K562 (cell line): ENCODE data around the gene TMEM200B. TPM values are rescaled to one million over a fixed set of nuclear protein-coding genes. Genes with fewer than 3 reads are reported as not detected.

Experiments used
- ATAC-seq: fragments of 200-7000 bp; cut with Tn5 transposase; 3 replicates; pipeline ENCODE4 v1.9.1; 2020; ENCODE audit warnings: moderate library complexity
- BruUV-seq: library from RNA; stranded (reverse); fragments of 400-500 nt; replicated peaks from 2 replicates; lab custom pipeline; 2021; lab: Mats Ljungman, UMichigan
- CTCF ChIA-PET: fragments of 300-600 bp; formaldehyde crosslinking; extraction: SDS; loops from one replicate; lab custom pipeline; 2021; ENCODE audit warnings: low intra/inter-chr PET ratio; lab: Yijun Ruan, JAX
- POLR2A ChIA-PET: fragments of 300-600, 350-650 bp; sonication (Branson Sonifier 250); formaldehyde crosslinking; extraction: SDS; loops from one replicate; lab custom pipeline; 2021; ENCODE audit warnings: antibody characterized with exemption, inconsistent platforms; lab: Yijun Ruan, JAX
- DNase-seq, 4 experiments: peaks; one replicate each; pipeline versions ENCODE4 v3.0.0 to v3.0.0-alpha.2; 2011 to 2018; ENCODE audit warnings: low spot score in 3 of 4, mixed read lengths in 3 of 4; ENCODE audit errors: extremely low read depth in 1 of 4
- FAIRE-seq: peaks from 2 replicates; lab custom pipeline; 2011; peaks lifted over from hg19 to GRCh38; lab: Jason Lieb, UNC
- H2AFZ ChIP-seq: 2 replicates; pipeline ENCODE4 v1.6.0; 2011; ENCODE audit warnings: low read depth, low read length, control low read depth, inconsistent platforms
- H3K27ac ChIP-seq: fragments of 200-600 bp; 3 replicates; pipeline ENCODE4 v1.8.0; 2011; ENCODE audit warnings: low read depth, mild to moderate bottlenecking, control low read depth, inconsistent platforms, low read length, moderate library complexity, mixed read lengths; ENCODE audit errors: extremely low read depth
- H3K27me3 ChIP-seq, 2 experiments: fragments of 300-600 bp in 1 of 2; 2 replicates in 1 of 2; 3 replicates in 1 of 2; pipeline versions ENCODE4 v1.6.0 to v1.8.0; 2011; ENCODE audit warnings: inconsistent platforms in 2 of 2, low read length in 2 of 2, mild to moderate bottlenecking in 1 of 2, mixed read lengths in 1 of 2, moderate library complexity in 1 of 2; ENCODE audit not compliant: control insufficient read depth in 2 of 2, insufficient read depth in 2 of 2
- H3K36me3 ChIP-seq: fragments of 300-600 bp; 3 replicates; pipeline ENCODE4 v1.8.0; 2011; ENCODE audit warnings: mild to moderate bottlenecking, low read length, inconsistent platforms; ENCODE audit not compliant: control insufficient read depth, insufficient read depth
- H3K4me1 ChIP-seq, 2 experiments: fragments of 200-600 bp in 1 of 2; replicated peaks in 1 of 2; 2 replicates in 1 of 2; 3 replicates in 1 of 2; pipeline versions ENCODE4 v1.5.1 to v1.8.0; 2011; ENCODE audit warnings: inconsistent platforms in 2 of 2, low read length in 2 of 2, mild to moderate bottlenecking in 1 of 2, mixed read lengths in 1 of 2, moderate library complexity in 1 of 2; ENCODE audit not compliant: control insufficient read depth in 2 of 2, insufficient read depth in 2 of 2
- H3K4me2 ChIP-seq: 2 replicates; pipeline ENCODE4 v1.6.1; 2011; ENCODE audit warnings: low read length, control low read depth, inconsistent platforms, mixed read lengths; ENCODE audit not compliant: insufficient read depth
- H3K4me3 ChIP-seq: fragments of 200-600 bp; sonication (generic), shearing (Covaris generic); 2 replicates; pipeline ENCODE4 v1.5.1; 2016; ENCODE audit warnings: control low read depth, inconsistent platforms
- H3K79me2 ChIP-seq: fragments of 200-600 bp; 3 replicates; pipeline ENCODE4 v1.8.0; 2011; ENCODE audit warnings: low read length, inconsistent platforms; ENCODE audit not compliant: control insufficient read depth, insufficient read depth
- H3K9ac ChIP-seq, 2 experiments: 2 replicates each; pipeline versions ENCODE4 v1.6.0 to v1.6.1; 2011; ENCODE audit warnings: low read depth in 2 of 2, low read length in 2 of 2, control low read depth in 1 of 2, inconsistent platforms in 1 of 2, mild to moderate bottlenecking in 1 of 2, mixed read lengths in 1 of 2; ENCODE audit not compliant: insufficient read depth in 1 of 2
- H3K9me1 ChIP-seq: one replicate; pipeline ENCODE4 v1.6.0; 2011; ENCODE audit warnings: inconsistent platforms, mild to moderate bottlenecking, low read length, moderate library complexity; ENCODE audit not compliant: control insufficient read depth, insufficient read depth
- H3K9me3 ChIP-seq: replicated peaks from 2 replicates; pipeline ENCODE4 v1.5.1; 2011; ENCODE audit warnings: low read depth, low read length, inconsistent platforms; ENCODE audit not compliant: control insufficient read depth, insufficient read depth
- H4K20me1 ChIP-seq: replicated peaks from 2 replicates; pipeline ENCODE4 v1.6.1; 2011; ENCODE audit warnings: low read length, inconsistent platforms, mixed read lengths; ENCODE audit not compliant: control insufficient read depth, insufficient read depth
- ARHGAP35 ChIP-seq: fragments of 450-650 bp; IDR thresholded peaks from 2 replicates; pipeline ENCODE4 v1.6.1; 2018; ENCODE audit not compliant: partially characterized antibody
- DACH1 ChIP-seq: fragments of 450-650 bp; IDR thresholded peaks from 2 replicates; pipeline ENCODE4 v1.6.1; 2018; ENCODE audit not compliant: partially characterized antibody
- ERF ChIP-seq: fragments of 450-650 bp; formaldehyde crosslinking; IDR thresholded peaks from 2 replicates; pipeline ENCODE4 v1.4.0; 2020; ENCODE audit warnings: mild to moderate bottlenecking, mixed read lengths
- GABPB1 ChIP-seq: sonication (generic); formaldehyde crosslinking; IDR thresholded peaks from 2 replicates; pipeline ENCODE4 v1.8.0; 2022; ENCODE audit warnings: mild to moderate bottlenecking, missing genetic modification reagents
- LARP7 ChIP-seq: fragments of 450-650 bp; IDR thresholded peaks from 2 replicates; pipeline ENCODE4 v1.6.1; 2016
- WHSC1 ChIP-seq: IDR thresholded peaks from one replicate; pipeline ENCODE4 v1.6.1; 2012; ENCODE audit warnings: low read length, control low read depth, inconsistent platforms
- ZNF696 ChIP-seq: fragments of 250-450 bp; sonication (Bioruptor Pico); conservative IDR thresholded peaks from 2 replicates; pipeline ENCODE4 v1.4.0; 2020; ENCODE audit warnings: mild to moderate bottlenecking, moderate library complexity
- ZSCAN32 ChIP-seq: fragments of 450-650 bp; formaldehyde crosslinking; IDR thresholded peaks from 2 replicates; pipeline ENCODE4 v1.4.0; 2020; ENCODE audit warnings: mild to moderate bottlenecking, moderate library complexity
- ZZZ3 ChIP-seq: fragments of 450-650 bp; IDR thresholded peaks from 2 replicates; pipeline ENCODE4 v1.6.1; 2016; ENCODE audit warnings: antibody characterized with exemption, mild to moderate bottlenecking, moderate library complexity
- WGBS: fragments of 100-300 bp; shearing (Covaris generic); methylation state at CpG from one replicate; pipeline ENCODE4 v1.1.6; 2016; ENCODE audit warnings: low coverage, mixed read lengths; ENCODE audit not compliant: insufficient coverage; ENCODE audit errors: missing lambda C conversion rate; 5-methylcytosine and 5-hydroxymethylcytosine counted together
- in situ Hi-C: fragments of 300-500 bp; cut with MboI; formaldehyde crosslinking; loops from 4 replicates; pipeline ENCODE4 v1.15.0; 2018; ENCODE audit warnings: inconsistent platforms, mixed read lengths
- intact Hi-C: fragments of 100-400 bp; cut with micrococcal nuclease; formaldehyde crosslinking; loops from 2 replicates; pipeline ENCODE4 v1.14.2; 2022
- polyA plus RNA-seq, 8 experiments: library from polyadenylated mRNA; depleted of rRNA in 4 of 8; stranded (reverse) in 5 of 8; unstranded in 3 of 8; fragments of >200 nt; fragmentation: Nextera tagmentation in 2 of 8; fragmentation: Illumina TruSeq in 1 of 8; extraction: Ambion mirVana in 2 of 8; extraction: Trizol in 1 of 8; gene quantifications; 2 replicates each; pipeline versions ENCODE4 v1.2.1 to v1.2.3, GENCODE V29; 2011 to 2014; ENCODE audit warnings: inconsistent platforms in 1 of 8, missing spikeins in 1 of 8
- total RNA-seq, 7 experiments: library from RNA; depleted of rRNA in 6 of 7; stranded (reverse); fragments of >200 nt in 6 of 7; fragmentation: Illumina TruSeq in 2 of 7; extraction: Trizol in 2 of 7; gene quantifications; 2 replicates each; pipeline versions ENCODE4 v1.2.1 to v1.2.3, GENCODE V29; 2011 to 2021; ENCODE audit warnings: low replicate concordance in 1 of 7
- TF ChIP-seq, protein P1 (sequence below): fragments of 450-650 bp; conservative IDR thresholded peaks from 2 replicates; pipeline ENCODE4 v1.6.1; 2016; ENCODE audit warnings: missing genetic modification characterization, low read depth, mild to moderate bottlenecking, control low read depth, missing compliant biosample characterization
- TF ChIP-seq, protein P2 (sequence below): conservative IDR thresholded peaks from 2 replicates; pipeline ENCODE4 v1.6.1; 2011; ENCODE audit warnings: low read depth, mild to moderate bottlenecking, low read length; ENCODE audit not compliant: control insufficient read depth

The TMEM200B gene
- total and polyA plus RNA-seq, 9 of the 15 experiments (the other 6 are each of a cell fraction or from before 2014, with no cell fraction given), result 0.04 to 0.35 (median 0.10) TPM; not detected in 1

GRCh38 chr1:29114654-29115053, 9.0 kb downstream of the TMEM200B start:
- H3K4me3 ChIP-seq, result no peak overlapping the region
- no peak for ATAC-seq
- no peak overlapping the region for H3K4me2 ChIP-seq
- no peaks in the 10 kb centered on the region for H3K79me2 ChIP-seq
- no peaks in the 10 kb centered on the region for H4K20me1 ChIP-seq
- ChIA-PET CTCF (no interaction called here), POLR2A (interaction anchor here (0.9 to 3.1 kb wide), 3 partner anchors 10 to 26 kb away, joined by 3 to 16 read pairs (median 6); no protein-coding TSS in a partner anchor)
- no peak for DNase-seq
- BruUV-seq, result no TSS peak
- intact Hi-C loops (no loop called here), in situ Hi-C loops (no loop called here)
- WGBS, result 80% methylated on average over 1 of the region's 1 CpG
- H3K27ac ChIP-seq, result no peak overlapping the region
- TF ChIP-seq ZSCAN32 (CRISPR knock-in tag) (no peak), ARHGAP35 (no peak), LARP7 (no peak), DACH1 (peak; percentile 53)
- H3K27me3 ChIP-seq, result no peaks in the 10 kb centered on the region
- H3K36me3 ChIP-seq, result peaks cover 84% of the 10 kb centered on the region
- H2AFZ ChIP-seq, result no peak overlapping the region
- no peak for FAIRE-seq
- no peaks in the 10 kb centered on the region for H3K4me1 ChIP-seq
- no peak overlapping the region for H3K9ac ChIP-seq
- H3K9me3 ChIP-seq, result no peaks in the 10 kb centered on the region; the same call in 1 of the 2 replicates
- H3K9me1 ChIP-seq, result no peaks in the 10 kb centered on the region

DNA sequence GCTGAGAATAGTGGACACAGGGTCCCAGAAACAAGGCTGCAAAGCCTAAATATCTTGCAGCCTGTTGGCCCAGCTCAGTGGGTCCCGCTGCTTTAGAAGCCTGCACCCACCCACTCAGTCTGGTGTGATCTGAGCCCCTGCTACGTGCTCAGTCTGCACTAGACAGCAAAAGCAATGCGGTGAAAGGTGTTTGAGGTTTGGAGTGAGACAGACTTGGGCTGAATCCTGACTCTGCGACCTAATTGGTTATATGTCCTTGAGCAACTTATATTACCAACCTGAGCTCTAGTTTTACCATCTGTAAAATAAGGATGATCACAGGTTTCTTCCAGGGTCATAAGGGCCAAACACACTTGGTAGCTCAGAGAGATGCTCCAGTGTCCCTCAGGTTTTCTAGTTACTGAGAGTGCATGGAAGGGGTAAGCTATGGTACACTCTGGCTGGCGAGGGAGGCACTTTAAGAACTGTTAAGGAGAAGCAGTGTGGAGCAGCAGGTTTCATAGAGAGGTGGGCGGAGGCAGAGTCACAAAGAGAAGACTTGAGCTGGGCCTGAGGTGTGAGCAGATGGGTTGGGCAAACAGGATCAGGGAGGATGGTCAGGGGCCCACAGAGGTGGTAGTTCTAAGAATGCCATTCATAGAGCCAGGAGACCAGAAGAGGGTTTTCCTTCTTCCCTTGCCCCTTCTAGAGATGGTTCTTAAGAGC, 10.1 kb downstream of the TMEM200B start:
- ATAC-seq (no peak), FAIRE-seq (no peak), DNase-seq (no peak)
- Histone ChIP-seq H3K36me3 (peaks cover 83% of the 10 kb centered on the region), H3K79me2 (no peaks in the 10 kb centered on the region), H3K9me1 (no peaks in the 10 kb centered on the region), H4K20me1 (no peaks in the 10 kb centered on the region), H3K27ac (no peak overlapping the region), H3K27me3 (no peaks in the 10 kb centered on the region), H3K4me1 (no peaks in the 10 kb centered on the region), H2AFZ (no peak overlapping the region), H3K4me2 (no peak overlapping the region), H3K9me3 (no peaks in the 10 kb centered on the region; the same call in 1 of the 2 replicates), H3K9ac (no peak overlapping the region), H3K4me3 (no peak overlapping the region)
- BruUV-seq, result no TSS peak
- intact Hi-C loops, result no loop called here
- CTCF ChIA-PET, result no interaction called here
- POLR2A ChIA-PET, result interaction anchor here (0.5 to 3.1 kb wide), 11 partner anchors 8 to 1775 kb away, joined by 3 to 16 read pairs (median 3); partner anchors contain the start of gene TMEM200B
- in situ Hi-C loops, result no loop called here
- 68% methylated on average over 6 of the region's 6 CpGs for WGBS
- TF ChIP-seq ZNF696 (CRISPR knock-in tag), result no peak
- no peak for TF ChIP-seq ERF (CRISPR knock-in tag)
- no peak for TF ChIP-seq ZZZ3
- no peak for TF ChIP-seq GABPB1
- no peak for TF ChIP-seq WHSC1
- TF ChIP-seq, protein P1, sequence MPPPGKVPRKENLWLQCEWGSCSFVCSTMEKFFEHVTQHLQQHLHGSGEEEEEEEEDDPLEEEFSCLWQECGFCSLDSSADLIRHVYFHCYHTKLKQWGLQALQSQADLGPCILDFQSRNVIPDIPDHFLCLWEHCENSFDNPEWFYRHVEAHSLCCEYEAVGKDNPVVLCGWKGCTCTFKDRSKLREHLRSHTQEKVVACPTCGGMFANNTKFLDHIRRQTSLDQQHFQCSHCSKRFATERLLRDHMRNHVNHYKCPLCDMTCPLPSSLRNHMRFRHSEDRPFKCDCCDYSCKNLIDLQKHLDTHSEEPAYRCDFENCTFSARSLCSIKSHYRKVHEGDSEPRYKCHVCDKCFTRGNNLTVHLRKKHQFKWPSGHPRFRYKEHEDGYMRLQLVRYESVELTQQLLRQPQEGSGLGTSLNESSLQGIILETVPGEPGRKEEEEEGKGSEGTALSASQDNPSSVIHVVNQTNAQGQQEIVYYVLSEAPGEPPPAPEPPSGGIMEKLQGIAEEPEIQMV, result no peak
- TF ChIP-seq, protein P2, sequence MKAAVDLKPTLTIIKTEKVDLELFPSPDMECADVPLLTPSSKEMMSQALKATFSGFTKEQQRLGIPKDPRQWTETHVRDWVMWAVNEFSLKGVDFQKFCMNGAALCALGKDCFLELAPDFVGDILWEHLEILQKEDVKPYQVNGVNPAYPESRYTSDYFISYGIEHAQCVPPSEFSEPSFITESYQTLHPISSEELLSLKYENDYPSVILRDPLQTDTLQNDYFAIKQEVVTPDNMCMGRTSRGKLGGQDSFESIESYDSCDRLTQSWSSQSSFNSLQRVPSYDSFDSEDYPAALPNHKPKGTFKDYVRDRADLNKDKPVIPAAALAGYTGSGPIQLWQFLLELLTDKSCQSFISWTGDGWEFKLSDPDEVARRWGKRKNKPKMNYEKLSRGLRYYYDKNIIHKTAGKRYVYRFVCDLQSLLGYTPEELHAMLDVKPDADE, result no peak
